Measurements from ENCODE around the gene TP73. TPM values are rescaled to one million over a fixed set of nuclear protein-coding genes. Genes with fewer than 3 reads are reported as not detected.

The TP73 gene
- total RNA-seq, 4 donors from 2014 or later = 4.9 to 8.8 (median 7.0) TPM

- no peak for TF ChIP-seq CTCF (IDR thresholded peaks at IDR 0.05)
- no peak for TF ChIP-seq POLR2A (IDR thresholded peaks at IDR 0.05)
- Histone ChIP-seq H3K4me1 (peaks cover 14 to 25% (median 15%) of the 10 kb centered on the region in 3 donors), H3K27me3 (peaks cover 0 to 40% (median 0%) of the 10 kb centered on the region in 4 donors), H3K9me3 (no peaks in the 10 kb centered on the region), H3K36me3 (no peaks in the 10 kb centered on the region), H3K27ac (no peak overlapping the region), H3K4me3 (no peak overlapping the region)
- intact Hi-C loops (cut with DNase I) = no loop called here
- DNase-seq = no peak
- WGBS, 2 donors = 63 to 70% methylated on average over 6 of the region's 6 CpGs
Measured at GRCh38 chr1:3750741-3751140, 98.4 kb downstream of the TP73 start.

GRCh38 chr1:3752400-3752945 is 100.2 kb downstream of the TP73 start, which contains the start of gene CCDC27:
CCDC27 (plus strand) TSS chr1:3752450; CDS start chr1:3752482, 32 bp downstream.
- Histone ChIP-seq H3K4me1 (peaks cover 5 to 7% (median 6%) of the 10 kb centered on the region in 3 donors), H3K27ac (no peak within 1 kb of the TSS), H3K36me3 (no peaks in the 10 kb centered on the region), H3K9me3 (no peaks in the 10 kb centered on the region), H3K27me3 (peaks cover 0 to 51% (median 0%) of the 10 kb centered on the region in 4 donors), H3K4me3 (no peak within 1 kb of the TSS)
- no peak for DNase-seq
- no peak for TF ChIP-seq POLR2A (IDR thresholded peaks at IDR 0.05)
- TF ChIP-seq CTCF (IDR thresholded peaks at IDR 0.05) = no peak
- intact Hi-C loops (cut with DNase I) = no loop called here
- WGBS, 2 donors = 60 to 82% methylated on average over 1 to 10 of the region's 17 CpGs

- WGBS, 2 donors = 87 to 100% methylated on average over 4 to 7 of the region's 20 CpGs
- Histone ChIP-seq H3K27ac (no peak overlapping the region), H3K27me3 (peaks cover 0 to 57% (median 0%) of the 10 kb centered on the region in 4 donors), H3K4me1 (no peaks in the 10 kb centered on the region), H3K4me3 (no peak overlapping the region), H3K9me3 (no peaks in the 10 kb centered on the region), H3K36me3 (no peaks in the 10 kb centered on the region)
- DNase-seq = no peak
- intact Hi-C loops (cut with DNase I) = no loop called here
- no peak for TF ChIP-seq POLR2A (IDR thresholded peaks at IDR 0.05)
- no peak for TF ChIP-seq CTCF (IDR thresholded peaks at IDR 0.05)
Measured at GRCh38 chr1:3753656-3754454, 101.5 kb downstream of the TP73 start.

GRCh38 chr1:3756394-3756793 is 104.1 kb downstream of the TP73 start:
- Histone ChIP-seq H3K27me3 (peaks cover 0 to 72% (median 0%) of the 10 kb centered on the region in 4 donors), H3K4me3 (no peak overlapping the region), H3K36me3 (no peaks in the 10 kb centered on the region), H3K9me3 (no peaks in the 10 kb centered on the region), H3K27ac (no peak overlapping the region), H3K4me1 (no peaks in the 10 kb centered on the region)
- intact Hi-C loops (cut with DNase I) = no loop called here
- no peak for TF ChIP-seq POLR2A (IDR thresholded peaks at IDR 0.05)
- no peak for TF ChIP-seq CTCF (IDR thresholded peaks at IDR 0.05)
- DNase-seq = no peak
- WGBS, 2 donors = 81 to 82% methylated on average over 14 to 18 of the region's 21 CpGs

GRCh38 chr1:3759164-3759563 is 106.8 kb downstream of the TP73 start:
- H3K9me3 ChIP-seq = no peaks in the 10 kb centered on the region
- TF ChIP-seq CTCF (IDR thresholded peaks at IDR 0.05) (no peak), POLR2A (IDR thresholded peaks at IDR 0.05) (no peak)
- no peak for DNase-seq
- peaks cover 0 to 81% (median 0%) of the 10 kb centered on the region in 4 donors for H3K27me3 ChIP-seq
- H3K27ac ChIP-seq = no peak overlapping the region
- no peaks in the 10 kb centered on the region for H3K36me3 ChIP-seq
- H3K4me1 ChIP-seq = no peaks in the 10 kb centered on the region
- intact Hi-C loops (cut with DNase I) = no loop called here
- WGBS, 2 donors = 71 to 78% methylated on average over 6 of the region's 6 CpGs
- H3K4me3 ChIP-seq = no peak overlapping the region
